ENCODE data around the gene ITSN2. TPM values are rescaled to one million over a fixed set of nuclear protein-coding genes. Genes with fewer than 3 reads are reported as not detected.

Gene ITSN2
- total and polyA plus RNA-seq, 10 donors, result 41.1 to 150 (median 107) TPM

GRCh38 chr2:24162494-24162893, 197.8 kb downstream of the ITSN2 start:
- Histone ChIP-seq H3K27me3 (replicated peaks in 1 of 7) (no peaks in the 10 kb centered on the region), H3K9me3 (peaks cover 0 to 9% (median 6%) of the 10 kb centered on the region in 8 donors), H3K27ac (no peak overlapping the region), H3K4me3 (no peak overlapping the region), H3K36me3 (peaks cover 0 to 25% (median 0%) of the 10 kb centered on the region in 6 donors), H3K4me1 (peaks cover 0 to 14% (median 6%) of the 10 kb centered on the region in 6 donors)
- 97 to 100% (median 100%) methylated on average over 1 of the region's 1 CpG for WGBS, 5 donors
- DNase-seq, result no peak
- TF ChIP-seq CTCF (IDR thresholded peaks at IDR 0.05 in 8 of 11, conservative IDR thresholded peaks at IDR 0.05 in 3 of 11), result no peak
- no peak for TF ChIP-seq POLR2AphosphoS5 (IDR thresholded peaks at IDR 0.05)
- no peak for TF ChIP-seq POLR2A (IDR thresholded peaks at IDR 0.05)
- intact Hi-C loops (cut with DNase I; ENCODE audit: low total_unique reads), result no loop called here

GRCh38 chr2:24160761-24161160, 199.6 kb downstream of the ITSN2 start:
- peaks cover 0 to 9% (median 6%) of the 10 kb centered on the region in 8 donors for H3K9me3 ChIP-seq
- H3K27ac ChIP-seq, result no peak overlapping the region
- DNase-seq, result no peak
- H3K4me3 ChIP-seq, result no peak overlapping the region
- H3K27me3 ChIP-seq (replicated peaks in 1 of 7), result no peaks in the 10 kb centered on the region
- no peak for TF ChIP-seq CTCF (IDR thresholded peaks at IDR 0.05 in 8 of 11, conservative IDR thresholded peaks at IDR 0.05 in 3 of 11)
- TF ChIP-seq POLR2AphosphoS5 (IDR thresholded peaks at IDR 0.05), result no peak
- TF ChIP-seq POLR2A (IDR thresholded peaks at IDR 0.05), result no peak
- peaks cover 0 to 14% (median 6%) of the 10 kb centered on the region in 6 donors for H3K4me1 ChIP-seq
- intact Hi-C loops (cut with DNase I; ENCODE audit: low total_unique reads), result no loop called here
- peaks cover 0 to 25% (median 0%) of the 10 kb centered on the region in 6 donors for H3K36me3 ChIP-seq

GRCh38 chr2:24159708-24160107, 200.6 kb downstream of the ITSN2 start:
- Histone ChIP-seq H3K4me1 (peaks cover 0 to 9% (median 4%) of the 10 kb centered on the region in 6 donors), H3K9me3 (peaks cover 0 to 9% (median 6%) of the 10 kb centered on the region in 8 donors), H3K4me3 (no peak overlapping the region), H3K36me3 (peaks cover 0 to 25% (median 0%) of the 10 kb centered on the region in 6 donors), H3K27me3 (replicated peaks in 1 of 7) (no peaks in the 10 kb centered on the region), H3K27ac (no peak overlapping the region)
- intact Hi-C loops (cut with DNase I; ENCODE audit: low total_unique reads), result no loop called here
- DNase-seq, result no peak
- WGBS, 5 donors, result 92 to 97% (median 95%) methylated on average over 4 of the region's 4 CpGs
- TF ChIP-seq CTCF (IDR thresholded peaks at IDR 0.05 in 8 of 11, conservative IDR thresholded peaks at IDR 0.05 in 3 of 11), result no peak
- no peak for TF ChIP-seq POLR2A (IDR thresholded peaks at IDR 0.05)
- no peak for TF ChIP-seq POLR2AphosphoS5 (IDR thresholded peaks at IDR 0.05)

- TF ChIP-seq POLR2AphosphoS5 (IDR thresholded peaks at IDR 0.05) (no peak), POLR2A (IDR thresholded peaks at IDR 0.05) (no peak), CTCF (IDR thresholded peaks at IDR 0.05 in 8 of 11, conservative IDR thresholded peaks at IDR 0.05 in 3 of 11) (no peak)
- H3K4me3 ChIP-seq, result no peak overlapping the region
- H3K4me1 ChIP-seq, result no peaks in the 10 kb centered on the region
- peaks cover 0 to 9% (median 6%) of the 10 kb centered on the region in 8 donors for H3K9me3 ChIP-seq
- H3K27ac ChIP-seq, result no peak overlapping the region
- no peaks in the 10 kb centered on the region for H3K27me3 ChIP-seq (replicated peaks in 1 of 7)
- intact Hi-C loops (cut with DNase I; ENCODE audit: low total_unique reads), result no loop called here
- DNase-seq, result no peak
- peaks cover 0 to 27% (median 0%) of the 10 kb centered on the region in 6 donors for H3K36me3 ChIP-seq
- 92 to 94% (median 94%) methylated on average over 5 of the region's 5 CpGs for WGBS, 5 donors
These were observed 202.2 kb downstream of the ITSN2 start for GRCh38 chr2:24158131-24158530.
